Measurements from ENCODE around the gene VEGFA.

The VEGFA gene

GRCh38 chr6:43769526-43770371 is at the start of gene VEGFA:
TSS of gene VEGFA (plus strand) at chr6:43770211.
- peak; percentile 85 to 92 for DNase-seq

GRCh38 chr6:43720999-43721398 is 49.0 kb upstream of the VEGFA start:
- no peak for DNase-seq

GRCh38 chr6:43722920-43723545 is 47.0 kb upstream of the VEGFA start:
- no peak for DNase-seq

- DNase-seq, result peak; percentile 19 to 51
These were observed 46.2 kb upstream of the VEGFA start for GRCh38 chr6:43723737-43724295.

GRCh38 chr6:43724354-43724753 is 45.7 kb upstream of the VEGFA start:
- DNase-seq, result no peak

- DNase-seq, result peak; percentile 53 to 84
These were observed 44.9 kb upstream of the VEGFA start for GRCh38 chr6:43724914-43725642.

GRCh38 chr6:43725643-43726580 is 44.1 kb upstream of the VEGFA start:
- no peak for DNase-seq

GRCh38 chr6:43727634-43728033 is 42.4 kb upstream of the VEGFA start:
- no peak for DNase-seq

GRCh38 chr6:43728586-43728985 is 41.4 kb upstream of the VEGFA start:
- no peak for DNase-seq

- DNase-seq, result no peak
These were observed 40.5 kb upstream of the VEGFA start for GRCh38 chr6:43729537-43729936.

GRCh38 chr6:43730634-43731033 is 39.4 kb upstream of the VEGFA start:
- no peak for DNase-seq

GRCh38 chr6:43733471-43734293 is 36.3 kb upstream of the VEGFA start:
- DNase-seq, result peak in 1 of 2 donors; percentile 18

GRCh38 chr6:43734294-43734665 is 35.7 kb upstream of the VEGFA start:
- no peak for DNase-seq

- DNase-seq, result no peak
These were observed 34.3 kb upstream of the VEGFA start for GRCh38 chr6:43735642-43736199.

GRCh38 chr6:43736211-43736786 is 33.7 kb upstream of the VEGFA start:
- DNase-seq, result no peak

- DNase-seq, result no peak
These were observed 33.2 kb upstream of the VEGFA start for GRCh38 chr6:43736844-43737243.

- no peak for DNase-seq
These were observed 32.5 kb upstream of the VEGFA start for GRCh38 chr6:43737272-43738081.

- no peak for DNase-seq
These were observed 31.7 kb upstream of the VEGFA start for GRCh38 chr6:43738267-43738676.

- DNase-seq, result no peak
These were observed 31.0 kb upstream of the VEGFA start for GRCh38 chr6:43738877-43739641.

All from bone marrow (tissue), 2 donors.